ENCODE measurements around the gene FGF23.

Gene FGF23

DNA sequence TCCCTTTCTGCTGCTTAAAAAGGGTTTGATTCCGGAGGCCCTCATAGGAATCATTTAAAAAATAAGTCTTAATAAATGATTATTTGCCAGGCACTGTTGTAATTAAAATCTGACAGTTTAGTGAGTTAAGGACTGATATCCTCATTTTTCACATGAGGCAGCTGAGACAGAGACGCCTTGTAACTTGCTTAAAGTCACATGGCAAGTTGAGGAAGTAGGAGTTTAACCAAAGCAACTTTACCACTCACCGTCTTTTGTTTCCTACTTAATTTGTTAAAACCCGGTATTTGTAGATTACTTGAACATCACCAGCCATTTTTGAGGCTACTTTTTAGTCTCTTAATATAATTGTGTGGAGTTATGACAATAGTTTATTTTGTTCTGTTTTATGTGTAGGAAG is 56.1 kb downstream of the FGF23 start:
- no peak for TF ChIP-seq CTCF (IDR thresholded peaks at IDR 0.05; ENCODE audit: low read depth, low read length, missing control alignments)
- H3K4me3 ChIP-seq (replicated peaks; ENCODE audit: low read depth, low read length) = no peak overlapping the region
- no peak for DNase-seq (ENCODE audit: extremely low read depth, low read depth)

DNA sequence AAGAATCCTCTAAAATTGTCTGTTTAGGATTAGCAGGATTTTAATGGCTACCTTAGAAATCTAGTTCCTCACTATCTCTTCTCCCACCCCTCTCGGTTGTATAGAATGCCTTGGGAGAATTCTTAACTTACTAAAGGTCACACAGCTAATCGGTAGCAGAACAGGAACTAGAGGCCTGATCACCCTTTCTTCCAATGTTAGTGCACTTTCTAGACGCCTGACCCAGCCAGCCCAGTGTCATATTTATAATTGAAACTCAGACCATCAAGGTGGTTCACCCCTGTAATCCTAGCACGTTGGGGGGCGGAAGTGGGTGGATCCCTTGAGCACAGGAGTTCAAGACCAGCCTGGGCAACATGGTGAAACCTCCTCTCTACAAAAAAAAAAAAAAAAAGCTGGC is 56.8 kb downstream of the FGF23 start:
- peak overlapping the region; percentile 77 for H3K4me3 ChIP-seq (replicated peaks; ENCODE audit: low read depth, low read length)
- no peak for TF ChIP-seq CTCF (IDR thresholded peaks at IDR 0.05; ENCODE audit: low read depth, low read length, missing control alignments)
- no peak for DNase-seq (ENCODE audit: extremely low read depth, low read depth)

DNA sequence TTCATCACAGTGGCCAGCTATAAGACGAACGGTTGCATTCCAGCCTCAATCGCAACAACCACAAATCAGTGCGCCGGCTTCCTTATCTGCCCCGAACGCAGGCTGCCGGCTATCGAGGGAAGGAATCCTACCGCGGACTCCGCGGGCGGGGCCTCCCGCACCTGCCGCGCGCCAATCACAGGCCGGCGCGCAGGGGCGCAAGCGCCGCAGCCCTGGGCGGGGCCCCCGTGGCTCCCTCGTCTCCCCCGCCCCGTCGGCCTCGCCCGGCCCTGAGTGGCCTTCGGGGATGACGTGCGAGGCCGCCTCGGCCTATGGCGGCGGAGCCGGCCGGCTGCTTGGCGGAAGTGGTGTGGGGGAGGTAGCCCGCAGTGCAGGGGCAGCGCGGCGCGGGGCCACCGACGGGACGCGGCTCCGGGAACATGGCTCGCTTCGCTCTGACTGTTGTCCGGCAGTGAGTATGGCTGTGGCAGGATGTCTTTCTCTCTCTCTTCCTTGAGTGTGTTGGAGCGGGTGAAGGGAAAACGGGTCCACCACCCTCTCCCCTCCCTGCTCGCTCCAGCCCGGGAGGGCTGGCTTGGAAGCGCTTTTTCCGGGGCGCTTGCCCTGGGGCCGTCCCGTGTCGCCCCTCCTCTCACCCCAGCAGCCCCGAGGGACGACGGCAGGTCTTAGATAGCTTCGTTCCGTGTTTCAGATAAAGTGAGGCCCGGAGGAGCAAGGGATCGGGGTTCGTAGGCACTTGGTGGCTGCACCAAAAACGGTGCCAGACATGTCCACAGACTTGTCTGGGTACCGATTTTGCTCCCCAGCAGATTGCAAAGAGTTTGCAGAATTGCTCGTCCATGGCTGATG is 58.4 kb downstream of the FGF23 start, which contains the start of gene TIGAR:
Gene TIGAR, plus strand, starts transcription at position 361 of the 849 bp plus-strand sequence. Its CDS starts 59 bp downstream, at position 420.
- DNase-seq (ENCODE audit: extremely low read depth, low read depth) = peak; percentile 61
- no peak for TF ChIP-seq CTCF (IDR thresholded peaks at IDR 0.05; ENCODE audit: low read depth, low read length, missing control alignments)
- peak within 1 kb of the TSS; percentile 77 for H3K4me3 ChIP-seq (replicated peaks; ENCODE audit: low read depth, low read length)

- no peak for DNase-seq (ENCODE audit: extremely low read depth, low read depth)
- peak overlapping the region; percentile 77 for H3K4me3 ChIP-seq (replicated peaks; ENCODE audit: low read depth, low read length)
Observed at GRCh38 chr12:4320497-4320852, 59.0 kb downstream of the FGF23 start.

More at GRCh38 chr12:4320497-4320852, 59.0 kb downstream of the FGF23 start:
- TF ChIP-seq CTCF (IDR thresholded peaks at IDR 0.05; ENCODE audit: low read depth, low read length, missing control alignments) = no peak
